AG10803 (cell line): ENCODE data around the gene PCLO.
A peak's percentile ranks its signal among the peaks of the same experiment; 100 is the strongest.

Experiments
- DNase-seq: peaks from one replicate; pipeline ENCODE4 v3.0.0; 2010; ENCODE audit warnings: low read depth
- H3K4me3 ChIP-seq: 2 replicates; pipeline ENCODE4 v1.5.1; 2011; ENCODE audit warnings: mild to moderate bottlenecking, low read length, control low read depth
- TF ChIP-seq, protein P1 (sequence below): conservative IDR thresholded peaks from 2 replicates; pipeline ENCODE4 v1.5.1; 2011; ENCODE audit warnings: mild to moderate bottlenecking, low read length, control low read depth, inconsistent platforms

The PCLO gene

DNA sequence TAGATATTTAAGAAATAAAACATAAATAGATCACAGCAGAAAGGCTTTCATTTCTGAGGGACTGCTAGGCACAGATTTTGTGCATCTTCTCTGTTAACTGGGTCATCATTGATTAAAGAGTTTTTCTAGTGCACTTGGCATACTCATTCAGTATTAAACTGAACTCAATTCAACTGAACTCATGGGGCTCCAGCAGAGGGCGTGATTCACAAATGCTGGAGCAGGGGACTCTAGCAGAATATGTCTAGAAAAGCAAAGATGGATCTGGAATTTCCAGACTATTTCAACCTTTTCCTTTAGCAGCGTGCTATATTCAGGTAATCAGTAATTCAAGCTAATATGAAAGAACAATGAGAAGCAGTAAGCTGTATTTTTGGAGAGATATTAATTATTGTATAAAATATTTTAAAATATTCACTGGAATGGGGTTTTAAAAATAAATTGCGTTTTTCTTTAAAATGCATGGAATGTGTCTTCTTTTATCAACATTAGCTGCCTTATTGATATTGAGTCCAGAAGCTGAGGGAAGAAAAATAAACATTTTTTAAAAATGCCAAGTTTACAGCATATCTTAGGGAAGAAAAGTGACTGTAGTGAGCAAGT, 422.3 kb downstream of the PCLO start:
- H3K4me3 ChIP-seq = no peak overlapping the region
- DNase-seq = peak; percentile 61
- TF ChIP-seq, protein P1, sequence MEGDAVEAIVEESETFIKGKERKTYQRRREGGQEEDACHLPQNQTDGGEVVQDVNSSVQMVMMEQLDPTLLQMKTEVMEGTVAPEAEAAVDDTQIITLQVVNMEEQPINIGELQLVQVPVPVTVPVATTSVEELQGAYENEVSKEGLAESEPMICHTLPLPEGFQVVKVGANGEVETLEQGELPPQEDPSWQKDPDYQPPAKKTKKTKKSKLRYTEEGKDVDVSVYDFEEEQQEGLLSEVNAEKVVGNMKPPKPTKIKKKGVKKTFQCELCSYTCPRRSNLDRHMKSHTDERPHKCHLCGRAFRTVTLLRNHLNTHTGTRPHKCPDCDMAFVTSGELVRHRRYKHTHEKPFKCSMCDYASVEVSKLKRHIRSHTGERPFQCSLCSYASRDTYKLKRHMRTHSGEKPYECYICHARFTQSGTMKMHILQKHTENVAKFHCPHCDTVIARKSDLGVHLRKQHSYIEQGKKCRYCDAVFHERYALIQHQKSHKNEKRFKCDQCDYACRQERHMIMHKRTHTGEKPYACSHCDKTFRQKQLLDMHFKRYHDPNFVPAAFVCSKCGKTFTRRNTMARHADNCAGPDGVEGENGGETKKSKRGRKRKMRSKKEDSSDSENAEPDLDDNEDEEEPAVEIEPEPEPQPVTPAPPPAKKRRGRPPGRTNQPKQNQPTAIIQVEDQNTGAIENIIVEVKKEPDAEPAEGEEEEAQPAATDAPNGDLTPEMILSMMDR = peak; percentile 85

DNA sequence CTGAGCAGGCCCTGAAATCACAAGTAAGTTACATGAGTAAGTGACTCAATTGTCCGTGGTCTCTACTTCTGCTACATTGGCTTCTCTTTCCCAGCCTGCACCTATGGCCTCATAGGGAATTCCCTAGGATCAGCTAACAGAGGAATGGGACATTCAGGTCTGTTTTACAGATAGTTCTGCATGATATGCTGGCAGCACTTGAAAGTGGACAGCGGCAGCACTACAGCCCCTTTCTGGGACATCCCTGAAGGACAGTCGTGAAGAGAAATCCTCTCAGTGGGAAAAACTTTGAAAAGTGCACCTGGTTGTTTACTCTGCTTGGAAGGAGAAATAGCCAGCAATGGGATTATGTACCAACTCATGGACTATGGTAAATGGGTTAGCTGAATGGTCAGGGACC, 426.1 kb downstream of the PCLO start:
- TF ChIP-seq, protein P1 = no peak
- no peak for DNase-seq
- no peak overlapping the region for H3K4me3 ChIP-seq

DNA sequence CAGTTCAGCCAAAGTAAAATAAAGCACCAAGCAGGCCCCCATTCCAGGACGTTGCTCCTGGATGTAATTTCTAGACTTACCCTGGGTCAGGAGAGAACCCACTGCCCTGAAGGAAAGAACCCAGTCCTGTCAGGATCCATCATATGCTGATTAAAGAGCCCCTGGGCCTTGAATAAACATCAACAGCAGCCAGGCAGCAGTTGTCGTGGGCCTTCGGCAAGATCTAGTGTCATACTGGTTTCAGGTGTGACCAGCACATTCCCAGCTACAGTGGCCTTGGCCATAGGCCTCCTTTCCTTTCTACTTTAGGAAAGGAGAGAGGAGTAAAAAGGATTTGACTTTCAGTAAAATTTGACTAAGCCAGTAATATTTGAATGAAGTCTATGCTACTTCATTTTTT, 430.0 kb downstream of the PCLO start:
- no peak overlapping the region for H3K4me3 ChIP-seq
- DNase-seq = no peak
- TF ChIP-seq, protein P1 = no peak

DNA sequence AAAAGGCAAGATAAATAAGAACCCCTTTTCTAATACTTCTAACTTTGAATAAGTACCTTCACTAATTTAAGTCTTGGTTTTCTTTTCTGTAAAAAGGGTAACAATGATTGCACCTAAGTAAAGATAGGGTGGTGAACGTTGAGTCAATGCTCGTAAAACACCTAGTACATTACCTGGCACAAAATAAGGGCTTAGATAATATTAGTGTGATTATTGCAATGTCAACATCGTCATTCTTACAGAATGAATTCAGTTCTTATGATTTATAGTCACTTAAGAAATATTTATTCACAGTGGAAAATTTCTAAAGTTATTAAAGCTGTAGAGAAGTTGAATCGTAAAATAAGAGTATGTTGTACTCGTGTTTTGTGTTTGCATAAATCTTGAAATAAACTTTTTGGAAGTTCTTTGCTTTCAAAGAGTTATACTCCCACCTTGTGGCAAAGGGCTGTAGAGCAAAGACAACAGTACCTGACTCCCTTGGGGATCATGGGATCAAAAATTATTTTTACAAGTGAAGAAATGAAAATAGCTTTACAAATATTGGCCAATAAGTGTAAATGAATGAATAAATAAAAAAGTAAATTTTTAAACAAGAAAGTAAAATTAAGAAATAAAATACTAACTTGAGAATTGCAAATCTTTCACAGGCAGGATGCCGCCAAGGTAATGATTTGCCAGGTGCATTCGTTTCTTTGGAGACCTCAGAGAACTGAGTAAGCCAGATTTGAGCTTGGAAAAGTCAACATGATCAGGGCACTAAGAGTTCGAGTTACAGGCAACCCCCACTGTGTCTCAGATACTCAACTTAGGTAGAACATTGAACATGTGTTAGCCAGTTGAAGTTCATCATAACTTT, 433.3 kb downstream of the PCLO start:
- TF ChIP-seq, protein P1 = peak; percentile 80
- DNase-seq = peak; percentile 32
- no peak overlapping the region for H3K4me3 ChIP-seq

DNA sequence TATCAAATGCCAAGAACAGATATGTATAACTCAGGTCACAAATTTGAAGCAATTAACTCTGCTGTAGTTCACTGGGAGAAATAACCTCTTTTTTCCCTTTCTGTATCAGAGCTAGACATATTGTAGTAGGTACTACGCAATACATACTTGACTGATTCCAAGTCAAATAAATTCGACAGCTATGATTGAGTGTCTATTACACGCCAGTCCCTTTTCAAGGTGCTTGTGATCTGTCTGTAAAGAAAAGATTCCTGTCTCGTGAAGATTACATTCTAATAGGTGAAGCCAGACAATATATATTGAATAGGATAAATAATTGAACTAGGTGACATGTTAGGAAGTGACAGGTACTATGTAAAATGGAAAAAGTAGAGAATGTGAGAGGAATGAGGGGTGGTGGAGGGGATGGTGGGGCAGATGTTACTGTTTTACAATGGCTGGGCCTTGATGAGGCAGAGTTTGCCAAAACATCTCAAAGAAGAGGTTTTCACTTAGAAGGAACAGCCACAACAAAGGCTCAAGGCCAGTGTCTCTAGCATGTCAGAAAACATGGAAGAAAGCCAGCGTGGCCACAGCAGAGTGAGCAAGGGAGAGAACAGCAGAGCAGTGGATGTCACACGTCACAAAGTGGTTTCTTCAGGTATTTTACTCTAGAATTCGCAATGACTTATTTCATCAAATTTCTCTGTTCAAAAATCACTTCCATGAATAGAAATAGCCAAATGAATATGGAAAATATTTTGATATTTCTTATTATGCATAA, 436.5 kb downstream of the PCLO start:
- TF ChIP-seq, protein P1 = no peak
- H3K4me3 ChIP-seq = no peak overlapping the region
- DNase-seq = peak; percentile 14

DNA sequence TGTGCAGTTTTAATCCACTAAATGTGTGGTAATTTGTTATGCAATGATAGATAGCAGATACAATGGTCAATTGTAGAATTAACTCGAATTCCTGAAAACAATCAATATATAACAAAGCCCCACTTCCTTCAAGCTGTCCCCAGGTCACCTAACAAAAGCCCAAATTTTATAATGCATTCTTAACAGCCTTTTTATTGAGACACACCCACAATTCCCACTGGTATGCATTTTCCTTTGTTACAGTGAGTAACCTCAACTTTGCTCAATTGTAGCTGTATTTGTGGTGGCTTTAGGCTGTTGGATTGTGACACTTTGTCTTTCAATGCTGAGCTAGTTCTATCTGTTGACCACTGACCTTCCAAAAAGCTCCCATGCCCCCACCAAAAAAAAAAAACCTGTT, 439.3 kb downstream of the PCLO start:
- DNase-seq = peak; percentile 22
- TF ChIP-seq, protein P1 = no peak
- H3K4me3 ChIP-seq = no peak overlapping the region
